ENCODE results near the gene TRIM17.

Gene TRIM17

DNA sequence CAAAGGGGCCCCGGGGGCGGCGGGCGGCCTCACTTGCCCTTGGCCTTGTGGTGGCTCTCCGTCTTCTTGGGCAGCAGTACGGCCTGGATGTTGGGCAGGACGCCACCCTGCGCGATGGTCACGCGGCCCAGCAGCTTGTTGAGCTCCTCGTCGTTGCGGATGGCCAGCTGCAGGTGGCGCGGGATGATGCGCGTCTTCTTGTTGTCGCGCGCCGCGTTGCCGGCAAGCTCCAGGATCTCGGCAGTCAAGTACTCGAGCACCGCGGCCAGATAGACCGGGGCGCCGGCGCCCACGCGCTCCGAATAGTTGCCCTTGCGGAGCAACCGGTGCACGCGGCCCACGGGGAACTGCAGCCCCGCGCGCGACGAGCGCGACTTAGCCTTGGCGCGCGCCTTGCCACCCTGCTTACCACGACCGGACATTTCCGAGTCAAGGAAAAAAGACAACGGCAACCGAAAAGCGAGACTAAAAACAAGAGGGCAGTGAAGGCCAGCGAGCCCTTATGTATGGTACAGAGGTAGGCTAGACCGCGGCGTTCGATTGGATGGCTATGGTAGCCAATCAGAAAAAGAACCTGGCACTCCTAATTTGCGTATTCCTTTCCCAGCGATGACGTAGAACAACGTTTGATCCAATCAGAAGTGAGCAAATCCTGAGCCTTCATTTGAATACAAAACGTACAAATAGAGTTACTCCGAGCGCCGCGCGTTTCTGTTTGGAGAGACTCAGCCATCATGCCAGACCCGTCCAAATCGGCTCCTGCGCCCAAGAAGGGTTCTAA is 40.9 kb upstream of the TRIM17 start:
- ChIA-PET CTCF (interaction anchor here (0.7 to 4.5 kb wide), 13 partner anchors 9 to 297 kb away, joined by 3 to 22 read pairs (median 3); no protein-coding TSS in a partner anchor), POLR2A (interaction anchor here (0.7 to 1.9 kb wide), 18 partner anchors 11 to 375 kb away, joined by 3 to 41 read pairs (median 4); partner anchors contain the start of genes ARF1, RNF187 and TRIM11)
- Histone ChIP-seq H3K4me1 (ENCODE audit: control insufficient read depth, insufficient read depth, low read length) (peaks cover 6% of the 10 kb centered on the region; the same call in 1 of the 2 replicates), H3K9me3 (ENCODE audit: control insufficient read depth, insufficient read depth, low read depth, low read length) (no peaks in the 10 kb centered on the region), H3K4me3 (ENCODE audit: low read depth, low read length) (peak overlapping the region; percentile 85), H3K27ac (ENCODE audit: extremely low read depth, low read depth, low read length) (peak overlapping the region; percentile 70), H3K36me3 (ENCODE audit: control insufficient read depth in 2 of 2, insufficient read depth in 1 of 2, low read length in 2 of 2) (peaks cover 4 to 9% of the 10 kb centered on the region in 2 experiments; a peak in 2 of 3 replicates)
- TF ChIP-seq, protein P1, sequence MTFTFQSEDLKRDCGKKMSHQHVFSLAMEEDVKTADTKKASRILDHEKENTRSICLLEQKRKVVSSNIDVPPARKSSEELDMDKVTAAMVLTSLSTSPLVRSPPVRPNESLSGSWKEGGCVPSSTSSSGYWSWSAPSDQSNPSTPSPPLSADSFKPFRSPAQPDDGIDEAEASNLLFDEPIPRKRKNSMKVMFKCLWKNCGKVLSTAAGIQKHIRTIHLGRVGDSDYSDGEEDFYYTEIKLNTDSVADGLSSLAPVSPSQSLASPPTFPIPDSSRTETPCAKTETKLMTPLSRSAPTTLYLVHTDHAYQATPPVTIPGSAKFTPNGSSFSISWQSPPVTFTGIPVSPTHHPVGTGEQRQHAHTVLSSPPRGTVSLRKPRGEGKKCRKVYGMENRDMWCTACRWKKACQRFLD (tag by site-specific recombination; IDR thresholded peaks at IDR 0.05) = no peak
- TF ChIP-seq YY1 (tag by site-specific recombination; IDR thresholded peaks at IDR 0.05) (peak; percentile 65), PRDM1 (tag by site-specific recombination; IDR thresholded peaks at IDR 0.05) (peak; percentile 79), SALL2 (tag by site-specific recombination; IDR thresholded peaks at IDR 0.05; ENCODE audit: borderline replicate concordance) (no peak), YY2 (tag by site-specific recombination; IDR thresholded peaks at IDR 0.05) (peak; percentile 50), ZBTB1 (tag by site-specific recombination; IDR thresholded peaks at IDR 0.05) (0 out of 2 replicates have a peak, but pooled peaks have one; percentile 60), ZFP3 (tag by site-specific recombination; IDR thresholded peaks at IDR 0.05; ENCODE audit: low read depth) (no peak), ZNF18 (tag by site-specific recombination; IDR thresholded peaks at IDR 0.05) (peak; percentile 44; the same call in 1 of the 2 replicates), ZNF423 (tag by site-specific recombination; IDR thresholded peaks at IDR 0.05) (0 out of 2 replicates have a peak, but pooled peaks have one; percentile 5), ZNF621 (tag by site-specific recombination; IDR thresholded peaks at IDR 0.05) (no peak), ZNF629 (tag by site-specific recombination; IDR thresholded peaks at IDR 0.05) (peak; percentile 96), BCL11A (tag by site-specific recombination; IDR thresholded peaks at IDR 0.05; ENCODE audit: low read depth) (peak; percentile 89), SETDB1 (IDR thresholded peaks at IDR 0.05; ENCODE audit: insufficient read length, low read length) (peak; percentile 21), PBX3 (CRISPR knock-in tag; IDR thresholded peaks at IDR 0.05) (peak; percentile 61; the same call in 1 of the 2 replicates), ZBTB6 (tag by site-specific recombination; IDR thresholded peaks at IDR 0.05) (peak; percentile 94), ZXDB (tag by site-specific recombination; IDR thresholded peaks at IDR 0.05) (peak; percentile 86), ZFP41 (tag by site-specific recombination; IDR thresholded peaks at IDR 0.05; ENCODE audit: borderline replicate concordance) (peak; percentile 88; the same call in 1 of the 2 replicates), KLF10 (tag by site-specific recombination; IDR thresholded peaks at IDR 0.05) (0 out of 2 replicates have a peak, but pooled peaks have one; percentile 19), ZNF280D (tag by site-specific recombination; IDR thresholded peaks at IDR 0.05) (no peak), ZNF404 (tag by site-specific recombination; IDR thresholded peaks at IDR 0.05) (no peak), ZNF302 (tag by site-specific recombination; IDR thresholded peaks at IDR 0.05; ENCODE audit: low read depth) (0 out of 2 replicates have a peak, but pooled peaks have one; percentile 57), ZNF747 (tag by site-specific recombination; IDR thresholded peaks at IDR 0.05) (no peak; the same call in 1 of the 2 replicates), ZNF596 (tag by site-specific recombination; IDR thresholded peaks at IDR 0.05) (no peak), ZNF624 (tag by site-specific recombination; IDR thresholded peaks at IDR 0.05) (peak; percentile 89; the same call in 1 of the 2 replicates), ZNF561 (tag by site-specific recombination; IDR thresholded peaks at IDR 0.05; ENCODE audit: borderline replicate concordance) (peak; percentile 36; the same call in 1 of the 2 replicates), ZNF514 (tag by site-specific recombination; IDR thresholded peaks at IDR 0.05) (no peak)
- TF ChIP-seq, protein P2, sequence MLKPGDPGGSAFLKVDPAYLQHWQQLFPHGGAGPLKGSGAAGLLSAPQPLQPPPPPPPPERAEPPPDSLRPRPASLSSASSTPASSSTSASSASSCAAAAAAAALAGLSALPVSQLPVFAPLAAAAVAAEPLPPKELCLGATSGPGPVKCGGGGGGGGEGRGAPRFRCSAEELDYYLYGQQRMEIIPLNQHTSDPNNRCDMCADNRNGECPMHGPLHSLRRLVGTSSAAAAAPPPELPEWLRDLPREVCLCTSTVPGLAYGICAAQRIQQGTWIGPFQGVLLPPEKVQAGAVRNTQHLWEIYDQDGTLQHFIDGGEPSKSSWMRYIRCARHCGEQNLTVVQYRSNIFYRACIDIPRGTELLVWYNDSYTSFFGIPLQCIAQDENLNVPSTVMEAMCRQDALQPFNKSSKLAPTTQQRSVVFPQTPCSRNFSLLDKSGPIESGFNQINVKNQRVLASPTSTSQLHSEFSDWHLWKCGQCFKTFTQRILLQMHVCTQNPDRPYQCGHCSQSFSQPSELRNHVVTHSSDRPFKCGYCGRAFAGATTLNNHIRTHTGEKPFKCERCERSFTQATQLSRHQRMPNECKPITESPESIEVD (tag by site-specific recombination; IDR thresholded peaks at IDR 0.05) = no peak; the same call in 1 of the 2 replicates

Measured in HEK293 (cell line).